ENCODE measurements around the gene PLCB2. TPM values are rescaled to one million over a fixed set of nuclear protein-coding genes. Genes with fewer than 3 reads are reported as not detected.

Gene PLCB2
- total and polyA plus RNA-seq, 9 of the 15 experiments (the other 6 are each of a cell fraction or from before 2014, with no cell fraction given): 0.37 to 12.3 (median 8.0) TPM

GRCh38 chr15:40282147-40282868 lies 25.4 kb downstream of the PLCB2 start (continued):
- TF ChIP-seq ZNF318 (IDR thresholded peaks at IDR 0.05; ENCODE audit: borderline replicate concordance in 1 of 2, low read depth in 1 of 2) (no peak), CBX5 (IDR thresholded peaks at IDR 0.05; ENCODE audit: borderline replicate concordance, low read depth) (no peak), HNRNPH1 (optimal IDR thresholded peaks at IDR 0.05; ENCODE audit: low read depth, low read length) (no peak), ZNF165 (CRISPR knock-in tag; IDR thresholded peaks at IDR 0.05; ENCODE audit: borderline replicate concordance) (no peak), LCOR (CRISPR knock-in tag; IDR thresholded peaks at IDR 0.05) (peak; percentile 36; the same call in 1 of the 2 replicates), SNAPC5 (CRISPR knock-in tag; IDR thresholded peaks at IDR 0.05) (no peak), KAT7 (CRISPR knock-in tag; IDR thresholded peaks at IDR 0.05; ENCODE audit: borderline replicate concordance) (peak; percentile 95; the same call in 1 of the 2 replicates), CGGBP1 (CRISPR knock-in tag; IDR thresholded peaks at IDR 0.05) (no peak), COPS2 (conservative IDR thresholded peaks at IDR 0.05) (no peak), HNRNPL (IDR thresholded peaks at IDR 0.05; ENCODE audit: low read depth, low read length) (peak; percentile 97), TCF7L2 (IDR thresholded peaks at IDR 0.05; ENCODE audit: low read depth, low read length) (no peak), CTCF (IDR thresholded peaks at IDR 0.05 in 2 of 3, conservative IDR thresholded peaks at IDR 0.05 in 1 of 3; ENCODE audit: insufficient read depth in 2 of 3, low read depth in 1 of 3, low read length in 3 of 3) (peak; percentile 53 to 68 (median 55); a peak in 5 of 6 replicates), SUPT5H (IDR thresholded peaks at IDR 0.05) (no peak), ZZZ3 (IDR thresholded peaks at IDR 0.05) (no peak), KAT2B (IDR thresholded peaks at IDR 0.05; ENCODE audit: low read depth, low read length) (no peak), FUS (optimal IDR thresholded peaks at IDR 0.05; ENCODE audit: low read depth, low read length) (no peak), KDM1A (IDR thresholded peaks at IDR 0.05) (no peak), CEBPB (tag; IDR thresholded peaks at IDR 0.05) (no peak), SRSF1 (IDR thresholded peaks at IDR 0.05; ENCODE audit: low read depth, low read length) (no peak)
